ENCODE data around the gene DFFB.
"Not testable (repeated sequence)": the region's sequence is repeated elsewhere in the genome, so short reads cannot be mapped to it uniquely, and the experiment has no call there.

The DFFB gene

GRCh38 chr1:3911981-3912808, 54.9 kb downstream of the DFFB start:
- POLR2A ChIA-PET: no interaction called here
- DNase-seq (ENCODE audit: extremely low spot score): no peak
- TF ChIP-seq FOXA1 (IDR thresholded peaks at IDR 0.05): no peak
- no peak for TF ChIP-seq HDGF (IDR thresholded peaks at IDR 0.05; ENCODE audit: borderline replicate concordance)
- no peak for TF ChIP-seq ARNT (IDR thresholded peaks at IDR 0.05)
- TF ChIP-seq ELF4 (IDR thresholded peaks at IDR 0.05): no peak
- no peak for TF ChIP-seq BHLHE40 (IDR thresholded peaks at IDR 0.05; ENCODE audit: borderline replicate concordance)
- TF ChIP-seq LEF1 (IDR thresholded peaks at IDR 0.05; ENCODE audit: borderline replicate concordance): no peak
- TF ChIP-seq, protein P1, sequence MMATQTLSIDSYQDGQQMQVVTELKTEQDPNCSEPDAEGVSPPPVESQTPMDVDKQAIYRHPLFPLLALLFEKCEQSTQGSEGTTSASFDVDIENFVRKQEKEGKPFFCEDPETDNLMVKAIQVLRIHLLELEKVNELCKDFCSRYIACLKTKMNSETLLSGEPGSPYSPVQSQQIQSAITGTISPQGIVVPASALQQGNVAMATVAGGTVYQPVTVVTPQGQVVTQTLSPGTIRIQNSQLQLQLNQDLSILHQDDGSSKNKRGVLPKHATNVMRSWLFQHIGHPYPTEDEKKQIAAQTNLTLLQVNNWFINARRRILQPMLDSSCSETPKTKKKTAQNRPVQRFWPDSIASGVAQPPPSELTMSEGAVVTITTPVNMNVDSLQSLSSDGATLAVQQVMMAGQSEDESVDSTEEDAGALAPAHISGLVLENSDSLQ (IDR thresholded peaks at IDR 0.05): no peak
- no peak for TF ChIP-seq ZNF384 (IDR thresholded peaks at IDR 0.05)
- CTCF ChIA-PET: no interaction called here

- DNase-seq (ENCODE audit: extremely low spot score): no peak
- TF ChIP-seq CTBP1 (IDR thresholded peaks at IDR 0.05; ENCODE audit: borderline replicate concordance): no peak
- TF ChIP-seq NFRKB (IDR thresholded peaks at IDR 0.05): no peak
- ChIA-PET CTCF (interaction anchor here (0.7 kb wide), 1 partner anchor 22 kb away, joined by 3 read pairs; no protein-coding TSS in a partner anchor), POLR2A (no interaction called here)
These were observed 55.8 kb downstream of the DFFB start for GRCh38 chr1:3912809-3913685.

DNA sequence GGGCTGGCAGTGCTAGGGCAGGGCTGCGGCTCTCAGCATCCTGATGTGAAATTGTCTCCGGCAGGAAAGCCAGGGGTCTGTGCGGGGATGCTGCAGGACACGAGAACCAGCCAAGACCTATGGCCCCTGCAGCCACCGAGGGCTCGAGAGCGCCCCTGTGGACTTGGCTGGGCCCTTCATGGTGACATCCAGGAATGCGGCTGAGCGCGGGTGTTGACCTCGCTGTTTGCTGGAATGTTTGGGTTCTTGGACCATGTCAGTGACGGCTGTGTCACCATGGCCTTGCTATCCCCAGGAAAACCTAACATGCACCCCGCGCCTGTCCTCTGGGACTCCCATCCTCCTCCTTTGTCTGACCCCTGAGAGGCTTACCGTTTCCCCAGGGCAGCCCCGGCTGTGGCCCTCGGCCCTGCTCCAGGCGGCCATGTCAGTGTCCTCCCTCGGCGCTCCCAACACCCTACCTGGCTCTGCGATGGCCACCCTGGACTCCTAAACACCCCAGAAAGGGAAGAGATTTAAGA, 57.1 kb downstream of the DFFB start:
- POLR2A ChIA-PET: no interaction called here
- no peak for TF ChIP-seq L3MBTL2 (conservative IDR thresholded peaks at IDR 0.05)
- no peak for DNase-seq (ENCODE audit: extremely low spot score)
- CTCF ChIA-PET: no interaction called here

DNA sequence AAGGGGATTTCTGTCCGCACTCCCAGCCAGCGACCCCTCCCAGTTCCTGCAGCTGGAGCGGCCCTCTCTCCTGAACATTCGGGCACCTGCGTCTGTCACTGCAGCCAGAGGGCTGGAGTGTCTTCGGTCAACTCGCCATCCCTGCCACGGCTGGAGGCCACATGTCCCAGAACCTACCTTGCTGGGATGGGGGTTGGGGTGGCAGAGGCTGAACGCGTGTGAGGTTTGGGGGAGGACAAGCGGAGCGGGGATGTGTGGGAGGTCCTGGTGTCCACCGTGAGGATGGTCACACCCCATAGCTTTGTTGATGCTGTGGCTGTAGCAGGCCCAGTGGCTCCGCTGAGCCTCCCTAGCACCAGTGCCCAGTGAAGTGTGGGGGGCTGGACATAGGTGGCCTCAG, 57.6 kb downstream of the DFFB start:
- ChIA-PET POLR2A (no interaction called here), CTCF (no interaction called here)
- TF ChIP-seq BHLHE40 (IDR thresholded peaks at IDR 0.05; ENCODE audit: borderline replicate concordance): no peak
- no peak for TF ChIP-seq SP1 (IDR thresholded peaks at IDR 0.05)
- no peak for TF ChIP-seq TARDBP (IDR thresholded peaks at IDR 0.05)
- TF ChIP-seq NFRKB (IDR thresholded peaks at IDR 0.05): no peak
- TF ChIP-seq LEF1 (IDR thresholded peaks at IDR 0.05; ENCODE audit: borderline replicate concordance): no peak
- TF ChIP-seq FOXA1 (IDR thresholded peaks at IDR 0.05): no peak
- no peak for TF ChIP-seq ARNT (IDR thresholded peaks at IDR 0.05)
- TF ChIP-seq, protein P1 (IDR thresholded peaks at IDR 0.05): no peak
- TF ChIP-seq CTBP1 (IDR thresholded peaks at IDR 0.05; ENCODE audit: borderline replicate concordance): no peak
- TF ChIP-seq SUZ12 (IDR thresholded peaks at IDR 0.05): no peak
- TF ChIP-seq FOXK2 (IDR thresholded peaks at IDR 0.05): no peak
- no peak for DNase-seq (ENCODE audit: extremely low spot score)

- ChIA-PET CTCF (no interaction called here), POLR2A (no interaction called here)
- no peak for DNase-seq (ENCODE audit: extremely low spot score)
- TF ChIP-seq SUZ12 (IDR thresholded peaks at IDR 0.05) (no peak), LEF1 (IDR thresholded peaks at IDR 0.05; ENCODE audit: borderline replicate concordance) (no peak), FOXK2 (IDR thresholded peaks at IDR 0.05) (no peak), ELF4 (IDR thresholded peaks at IDR 0.05) (no peak), ZNF384 (IDR thresholded peaks at IDR 0.05) (no peak), NFRKB (IDR thresholded peaks at IDR 0.05) (no peak), L3MBTL2 (conservative IDR thresholded peaks at IDR 0.05) (no peak), HDGF (IDR thresholded peaks at IDR 0.05; ENCODE audit: borderline replicate concordance) (no peak), BHLHE40 (IDR thresholded peaks at IDR 0.05; ENCODE audit: borderline replicate concordance) (no peak)
- TF ChIP-seq, protein P1 (IDR thresholded peaks at IDR 0.05): no peak
These were observed 58.4 kb downstream of the DFFB start for GRCh38 chr1:3915551-3916121.

GRCh38 chr1:3917761-3918160, 60.5 kb downstream of the DFFB start:
- ChIA-PET POLR2A (no interaction called here), CTCF (no interaction called here)
- DNase-seq (ENCODE audit: extremely low spot score): no peak
- no peak for TF ChIP-seq SUZ12 (IDR thresholded peaks at IDR 0.05)
- TF ChIP-seq HDGF (IDR thresholded peaks at IDR 0.05; ENCODE audit: borderline replicate concordance): no peak
- no peak for TF ChIP-seq FOXK2 (IDR thresholded peaks at IDR 0.05)
- TF ChIP-seq LEF1 (IDR thresholded peaks at IDR 0.05; ENCODE audit: borderline replicate concordance): no peak
- no peak for TF ChIP-seq SP1 (IDR thresholded peaks at IDR 0.05)
- TF ChIP-seq NFRKB (IDR thresholded peaks at IDR 0.05): no peak
- no peak for TF ChIP-seq CTBP1 (IDR thresholded peaks at IDR 0.05; ENCODE audit: borderline replicate concordance)
- no peak for TF ChIP-seq L3MBTL2 (conservative IDR thresholded peaks at IDR 0.05)
- TF ChIP-seq TARDBP (IDR thresholded peaks at IDR 0.05): no peak
- TF ChIP-seq, protein P1 (IDR thresholded peaks at IDR 0.05): no peak
- TF ChIP-seq ARNT (IDR thresholded peaks at IDR 0.05): no peak
- no peak for TF ChIP-seq BHLHE40 (IDR thresholded peaks at IDR 0.05; ENCODE audit: borderline replicate concordance)
- TF ChIP-seq ELF4 (IDR thresholded peaks at IDR 0.05): no peak
- no peak for TF ChIP-seq FOXA1 (IDR thresholded peaks at IDR 0.05)
- TF ChIP-seq ZNF384 (IDR thresholded peaks at IDR 0.05): no peak
- no peak for TF ChIP-seq FOXM1 (IDR thresholded peaks at IDR 0.05; ENCODE audit: borderline replicate concordance)

DNA sequence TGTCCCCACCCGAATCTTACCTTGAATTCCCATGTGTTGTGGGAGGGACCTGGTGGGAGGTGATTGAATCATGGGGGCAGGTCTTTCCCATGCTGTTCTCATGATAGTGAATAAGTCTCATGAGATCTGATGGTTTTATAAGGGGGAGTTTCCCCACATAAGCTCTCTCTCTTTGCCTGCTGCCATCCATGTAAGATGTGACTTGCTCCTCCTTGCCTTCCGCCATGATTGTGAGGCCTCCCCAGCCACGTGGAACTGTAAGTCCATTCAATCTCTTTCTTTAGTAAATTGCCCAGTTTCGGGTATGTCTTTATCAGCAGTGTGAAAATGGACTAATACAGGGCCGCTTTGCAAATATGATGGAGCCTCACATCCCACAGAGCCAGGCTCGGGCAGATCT, 61.1 kb downstream of the DFFB start:
- CTCF ChIA-PET; POLR2A ChIA-PET; DNase-seq (ENCODE audit: extremely low spot score): not testable (repeated sequence)
